HEK293 (cell line): ENCODE measurements around the gene PFKM.
A peak's percentile ranks its signal among the peaks of the same experiment; 100 is the strongest.

ENCODE experiments used
- GLI4 ChIP-seq: fragments of 450-650 bp; formaldehyde crosslinking; IDR thresholded peaks from 2 replicates; pipeline ENCODE4 v1.5.1; 2016; ENCODE audit warnings: missing biosample characterization, missing genetic modification characterization
- ZBTB20 ChIP-seq: fragments of 450-650 bp; formaldehyde crosslinking; IDR thresholded peaks from 2 replicates; pipeline ENCODE4 v1.5.1; 2016; ENCODE audit warnings: missing biosample characterization, missing genetic modification characterization
- ZNF335 ChIP-seq: fragments of 450-650 bp; formaldehyde crosslinking; conservative IDR thresholded peaks from 2 replicates; pipeline ENCODE4 v1.5.1; 2016; ENCODE audit warnings: missing biosample characterization, missing genetic modification characterization
- ZNF561 ChIP-seq: fragments of 450-650 bp; IDR thresholded peaks from 2 replicates; pipeline ENCODE4 v1.5.1; 2018; ENCODE audit warnings: missing biosample characterization, missing genetic modification characterization, borderline replicate concordance
- TF ChIP-seq, protein P1 (sequence below): fragments of 450-650 bp; formaldehyde crosslinking; IDR thresholded peaks from 2 replicates; pipeline ENCODE4 v1.5.1; 2016; ENCODE audit warnings: missing biosample characterization, missing genetic modification characterization, borderline replicate concordance
- TF ChIP-seq, protein P2 (sequence below): fragments of 450-650 bp; formaldehyde crosslinking; IDR thresholded peaks from 2 replicates; pipeline ENCODE4 v1.5.1; 2016; ENCODE audit warnings: missing biosample characterization, missing genetic modification characterization
- TF ChIP-seq, protein P3 (sequence below): fragments of 450-650 bp; formaldehyde crosslinking; IDR thresholded peaks from 2 replicates; pipeline ENCODE4 v1.5.1; 2016; ENCODE audit warnings: missing biosample characterization, missing genetic modification characterization

DNA sequence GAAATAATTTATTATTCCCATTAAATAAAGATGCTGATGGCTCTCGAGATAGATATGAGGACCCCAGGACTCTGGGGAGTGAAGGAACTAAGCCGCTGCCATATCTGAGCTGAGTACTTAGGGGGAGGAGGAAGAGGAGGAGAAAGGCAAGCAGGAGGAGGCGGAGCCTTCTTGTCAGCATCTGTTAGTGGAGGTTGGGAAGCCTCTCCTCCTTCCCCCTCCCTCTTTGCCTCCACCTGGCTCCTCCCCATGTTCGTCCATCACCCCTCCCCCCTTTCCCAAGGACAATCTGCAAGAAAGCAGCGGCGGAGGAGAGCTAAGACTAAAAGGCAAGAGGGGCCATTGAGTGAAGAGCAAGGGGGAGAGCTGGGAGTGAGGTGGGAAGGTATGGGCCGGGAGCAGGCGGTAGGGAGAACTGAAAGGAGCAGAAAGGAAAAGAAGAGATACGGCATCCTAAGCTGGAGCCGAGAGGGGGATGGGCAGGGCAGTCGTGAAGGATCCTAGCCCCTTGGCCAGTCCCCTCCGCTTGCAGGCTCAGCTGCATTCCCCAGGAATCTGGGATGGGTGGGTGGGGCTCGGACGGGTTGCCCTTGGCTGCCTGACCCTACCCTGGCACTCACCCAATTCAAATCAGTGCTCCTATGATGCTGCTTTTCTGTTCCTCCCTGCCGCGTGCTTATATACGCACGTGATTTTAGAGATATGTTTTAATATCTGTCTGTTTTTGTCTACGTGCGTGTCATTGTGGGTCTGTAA, at the start of gene PFKM:
- TF ChIP-seq, protein P1, sequence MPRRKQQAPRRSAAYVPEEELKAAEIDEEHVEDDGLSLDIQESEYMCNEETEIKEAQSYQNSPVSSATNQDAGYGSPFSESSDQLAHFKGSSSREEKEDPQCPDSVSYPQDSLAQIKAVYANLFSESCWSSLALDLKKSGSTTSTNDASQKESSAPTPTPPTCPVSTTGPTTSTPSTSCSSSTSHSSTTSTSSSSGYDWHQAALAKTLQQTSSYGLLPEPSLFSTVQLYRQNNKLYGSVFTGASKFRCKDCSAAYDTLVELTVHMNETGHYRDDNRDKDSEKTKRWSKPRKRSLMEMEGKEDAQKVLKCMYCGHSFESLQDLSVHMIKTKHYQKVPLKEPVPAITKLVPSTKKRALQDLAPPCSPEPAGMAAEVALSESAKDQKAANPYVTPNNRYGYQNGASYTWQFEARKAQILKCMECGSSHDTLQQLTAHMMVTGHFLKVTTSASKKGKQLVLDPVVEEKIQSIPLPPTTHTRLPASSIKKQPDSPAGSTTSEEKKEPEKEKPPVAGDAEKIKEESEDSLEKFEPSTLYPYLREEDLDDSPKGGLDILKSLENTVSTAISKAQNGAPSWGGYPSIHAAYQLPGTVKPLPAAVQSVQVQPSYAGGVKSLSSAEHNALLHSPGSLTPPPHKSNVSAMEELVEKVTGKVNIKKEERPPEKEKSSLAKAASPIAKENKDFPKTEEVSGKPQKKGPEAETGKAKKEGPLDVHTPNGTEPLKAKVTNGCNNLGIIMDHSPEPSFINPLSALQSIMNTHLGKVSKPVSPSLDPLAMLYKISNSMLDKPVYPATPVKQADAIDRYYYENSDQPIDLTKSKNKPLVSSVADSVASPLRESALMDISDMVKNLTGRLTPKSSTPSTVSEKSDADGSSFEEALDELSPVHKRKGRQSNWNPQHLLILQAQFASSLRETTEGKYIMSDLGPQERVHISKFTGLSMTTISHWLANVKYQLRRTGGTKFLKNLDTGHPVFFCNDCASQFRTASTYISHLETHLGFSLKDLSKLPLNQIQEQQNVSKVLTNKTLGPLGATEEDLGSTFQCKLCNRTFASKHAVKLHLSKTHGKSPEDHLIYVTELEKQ: no peak
- TF ChIP-seq, protein P2, sequence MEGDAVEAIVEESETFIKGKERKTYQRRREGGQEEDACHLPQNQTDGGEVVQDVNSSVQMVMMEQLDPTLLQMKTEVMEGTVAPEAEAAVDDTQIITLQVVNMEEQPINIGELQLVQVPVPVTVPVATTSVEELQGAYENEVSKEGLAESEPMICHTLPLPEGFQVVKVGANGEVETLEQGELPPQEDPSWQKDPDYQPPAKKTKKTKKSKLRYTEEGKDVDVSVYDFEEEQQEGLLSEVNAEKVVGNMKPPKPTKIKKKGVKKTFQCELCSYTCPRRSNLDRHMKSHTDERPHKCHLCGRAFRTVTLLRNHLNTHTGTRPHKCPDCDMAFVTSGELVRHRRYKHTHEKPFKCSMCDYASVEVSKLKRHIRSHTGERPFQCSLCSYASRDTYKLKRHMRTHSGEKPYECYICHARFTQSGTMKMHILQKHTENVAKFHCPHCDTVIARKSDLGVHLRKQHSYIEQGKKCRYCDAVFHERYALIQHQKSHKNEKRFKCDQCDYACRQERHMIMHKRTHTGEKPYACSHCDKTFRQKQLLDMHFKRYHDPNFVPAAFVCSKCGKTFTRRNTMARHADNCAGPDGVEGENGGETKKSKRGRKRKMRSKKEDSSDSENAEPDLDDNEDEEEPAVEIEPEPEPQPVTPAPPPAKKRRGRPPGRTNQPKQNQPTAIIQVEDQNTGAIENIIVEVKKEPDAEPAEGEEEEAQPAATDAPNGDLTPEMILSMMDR: no peak
- peak; percentile 80 for TF ChIP-seq ZNF335 (tag by site-specific recombination)
- TF ChIP-seq, protein P3, sequence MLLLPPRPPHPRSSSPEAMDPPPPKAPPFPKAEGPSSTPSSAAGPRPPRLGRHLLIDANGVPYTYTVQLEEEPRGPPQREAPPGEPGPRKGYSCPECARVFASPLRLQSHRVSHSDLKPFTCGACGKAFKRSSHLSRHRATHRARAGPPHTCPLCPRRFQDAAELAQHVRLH: no peak
- TF ChIP-seq ZNF561 (tag by site-specific recombination): no peak
- TF ChIP-seq ZBTB20 (tag by site-specific recombination): no peak
- TF ChIP-seq GLI4 (tag by site-specific recombination): no peak
